Type B pancreatic cell (in vitro differentiated cells): ENCODE results near the gene CHST15. TPM values are rescaled to one million over a fixed set of nuclear protein-coding genes. Genes with fewer than 3 reads are reported as not detected.
A peak's percentile ranks its signal among the peaks of the same experiment; 100 is the strongest.

Experiments used
- DNase-seq: peaks from one replicate; pipeline ENCODE4 v3.0.0; 2021; ENCODE audit warnings: mixed read lengths; ENCODE audit not compliant: unreplicated experiment; ENCODE audit errors: extremely low spot score
- H3K27ac Mint-ChIP-seq: 2 replicates; pipeline ENCODE4 v1.8.0; 2021; ENCODE audit warnings: mild to moderate bottlenecking, mixed read lengths
- H3K27me3 Mint-ChIP-seq: 2 replicates; pipeline ENCODE4 v1.8.0; 2021; ENCODE audit warnings: mixed read lengths
- H3K36me3 Mint-ChIP-seq: 2 replicates; pipeline ENCODE4 v1.8.0; 2021; ENCODE audit warnings: mixed read lengths
- H3K4me1 Mint-ChIP-seq: one replicate; pipeline ENCODE4 v1.8.0; 2021; ENCODE audit warnings: mixed read lengths; ENCODE audit not compliant: unreplicated experiment
- H3K4me3 Mint-ChIP-seq: 2 replicates; pipeline ENCODE4 v1.8.0; 2021; ENCODE audit warnings: mild to moderate bottlenecking, mixed read lengths
- H3K9me3 Mint-ChIP-seq: 2 replicates; pipeline ENCODE4 v1.8.0; 2021; ENCODE audit warnings: mixed read lengths
- CTCF ChIP-seq: fragments of 200-600 bp; sonication (generic); conservative IDR thresholded peaks from 2 replicates; pipeline ENCODE4 v1.5.0; 2021; ENCODE audit warnings: antibody characterized with exemption, mild to moderate bottlenecking
- total RNA-seq: library from RNA; stranded (reverse); gene quantifications from 2 replicates; pipeline ENCODE4 v1.2.1, GENCODE V29; 2021; ENCODE audit warnings: low replicate concordance

Gene CHST15
- total RNA-seq, 1 donor from 2014 or later, result 22.9 TPM

GRCh38 chr10:124078714-124079113, 14.7 kb downstream of the CHST15 start:
- DNase-seq, result no peak
- TF ChIP-seq CTCF, result no peak
- peaks cover 14% of the 10 kb centered on the region for H3K36me3 Mint-ChIP-seq
- H3K9me3 Mint-ChIP-seq, result peaks cover 5% of the 10 kb centered on the region
- no peak overlapping the region for H3K27ac Mint-ChIP-seq
- H3K4me1 Mint-ChIP-seq, result peaks cover 40% of the 10 kb centered on the region
- H3K4me3 Mint-ChIP-seq, result no peak overlapping the region
- peaks cover 5% of the 10 kb centered on the region for H3K27me3 Mint-ChIP-seq

DNA sequence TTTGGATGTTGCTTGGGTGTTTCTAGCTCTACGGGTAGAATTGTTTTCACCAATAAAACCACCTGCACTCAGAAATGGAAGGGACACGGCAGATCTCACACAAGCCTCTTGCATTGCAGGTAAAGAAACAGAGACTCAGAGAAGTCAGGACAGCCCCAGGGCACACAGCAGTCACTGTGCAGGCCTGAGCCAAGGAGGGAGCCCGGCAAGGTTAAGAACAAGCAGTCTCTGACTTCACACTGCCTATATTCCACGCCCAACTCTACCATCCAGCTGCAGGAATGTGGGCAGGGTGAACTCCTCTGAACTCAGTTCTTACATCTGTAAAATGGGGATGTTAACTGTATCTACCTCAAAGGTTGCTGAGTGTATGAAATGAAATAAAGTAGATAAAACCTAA, 15.4 kb downstream of the CHST15 start:
- H3K27ac Mint-ChIP-seq, result no peak overlapping the region
- peaks cover 5% of the 10 kb centered on the region for H3K27me3 Mint-ChIP-seq
- peaks cover 40% of the 10 kb centered on the region for H3K4me1 Mint-ChIP-seq

GRCh38 chr10:124077208-124077993, 16.0 kb downstream of the CHST15 start:
- H3K9me3 Mint-ChIP-seq, result peaks cover 5% of the 10 kb centered on the region
- TF ChIP-seq CTCF, result no peak
- H3K4me1 Mint-ChIP-seq, result peaks cover 40% of the 10 kb centered on the region
- H3K36me3 Mint-ChIP-seq, result peaks cover 4% of the 10 kb centered on the region
- no peak for DNase-seq
- peak overlapping the region; percentile 12 for H3K4me3 Mint-ChIP-seq
- H3K27me3 Mint-ChIP-seq, result peaks cover 5% of the 10 kb centered on the region
- no peak overlapping the region for H3K27ac Mint-ChIP-seq

More for the DNA sequence above, 15.4 kb downstream of the CHST15 start:
- no peak overlapping the region for H3K4me3 Mint-ChIP-seq
- DNase-seq, result no peak
- TF ChIP-seq CTCF, result no peak
- peaks cover 10% of the 10 kb centered on the region for H3K36me3 Mint-ChIP-seq
- peaks cover 5% of the 10 kb centered on the region for H3K9me3 Mint-ChIP-seq

DNA sequence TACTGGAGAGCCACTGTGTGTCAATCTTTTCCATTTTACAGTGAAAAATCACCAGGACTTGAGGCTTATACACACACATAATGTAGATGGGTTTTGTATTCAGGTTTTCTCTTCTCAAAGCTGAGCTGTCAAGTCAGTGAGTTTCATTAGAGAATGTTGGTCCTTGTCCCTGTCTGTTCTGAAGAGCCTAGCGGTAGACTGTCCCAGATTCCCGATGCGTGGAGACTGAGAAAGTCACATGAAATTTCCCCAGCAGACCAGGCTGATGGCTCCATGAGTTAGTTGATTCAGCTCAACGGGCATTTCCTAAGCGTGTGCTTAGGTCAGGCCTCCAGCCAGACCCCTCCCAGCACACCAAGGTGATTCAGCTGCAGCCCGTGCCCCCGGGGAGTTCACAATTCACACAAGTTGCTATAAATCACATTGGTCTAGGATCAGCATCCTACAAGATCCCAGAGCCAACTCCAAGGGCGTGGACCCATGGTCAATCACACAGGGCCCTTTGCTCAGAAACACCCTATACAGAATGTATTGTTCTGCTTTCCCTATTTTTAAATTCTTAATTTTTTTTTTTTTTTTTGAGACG, 17.2 kb downstream of the CHST15 start:
- no peak for DNase-seq
- no peak overlapping the region for H3K4me3 Mint-ChIP-seq
- H3K4me1 Mint-ChIP-seq, result peaks cover 39% of the 10 kb centered on the region
- H3K27me3 Mint-ChIP-seq, result peaks cover 5% of the 10 kb centered on the region
- H3K36me3 Mint-ChIP-seq, result peaks cover 4% of the 10 kb centered on the region
- no peak overlapping the region for H3K27ac Mint-ChIP-seq
- H3K9me3 Mint-ChIP-seq, result peaks cover 5% of the 10 kb centered on the region
- no peak for TF ChIP-seq CTCF

DNA sequence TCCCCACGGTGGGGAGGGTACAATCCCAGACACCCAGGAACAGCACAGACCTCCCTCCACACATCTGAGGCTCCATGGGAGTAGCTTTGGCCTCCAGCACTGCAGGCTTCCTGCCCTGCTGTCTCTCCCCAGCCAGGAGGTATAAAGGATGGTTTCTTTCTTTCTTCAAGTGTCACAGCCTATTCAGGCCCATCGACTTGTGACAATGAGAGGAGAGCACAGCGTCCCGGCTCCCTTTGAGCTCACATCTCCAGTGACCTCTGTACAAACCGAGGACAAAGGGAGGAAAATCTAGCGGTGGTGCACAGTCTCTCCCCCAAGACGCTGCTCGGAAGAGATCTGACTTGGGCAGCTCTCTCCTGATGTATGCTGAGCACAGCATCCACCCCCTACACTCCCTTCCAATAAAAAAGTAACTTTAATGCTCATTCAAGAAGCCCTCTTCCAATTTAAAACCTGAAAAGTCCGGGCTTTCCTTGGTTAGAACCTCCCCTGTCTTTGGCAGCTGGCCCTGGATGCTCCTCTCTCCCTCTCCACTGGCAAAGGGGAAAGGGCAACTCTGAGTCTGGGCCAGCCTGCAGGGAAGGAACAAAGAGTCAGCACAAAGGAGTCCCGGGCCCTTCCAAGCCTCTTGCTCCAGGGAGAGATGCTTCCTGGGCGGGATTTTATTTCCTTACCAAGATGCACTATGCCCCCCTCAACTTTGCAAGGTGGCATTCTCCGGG, 18.0 kb downstream of the CHST15 start:
- Mint-ChIP-seq H3K27me3 (peaks cover 5% of the 10 kb centered on the region), H3K4me3 (peak overlapping the region; percentile 57), H3K27ac (peak overlapping the region; percentile 21), H3K9me3 (peaks cover 5% of the 10 kb centered on the region), H3K4me1 (peaks cover 37% of the 10 kb centered on the region), H3K36me3 (peaks cover 4% of the 10 kb centered on the region)
- no peak for TF ChIP-seq CTCF
- no peak for DNase-seq
